GM21367 (cell line): ENCODE data around the gene ALS2.
A peak's percentile ranks its signal among the peaks of the same experiment; 100 is the strongest.
"Not testable (repeated sequence)": the region's sequence is repeated elsewhere in the genome, so short reads cannot be mapped to it uniquely, and the experiment has no call there.

Experiments used
- ATAC-seq: cut with Tn5 transposase; IDR thresholded peaks from one replicate; pipeline ENCODE4 v1.9.1; 2021; ENCODE audit not compliant: unreplicated experiment

ALS2 gene

GRCh38 chr2:201794294-201794693, 13.6 kb upstream of the ALS2 start:
- no peak for ATAC-seq

GRCh38 chr2:201793631-201794030, 12.9 kb upstream of the ALS2 start:
- no peak for ATAC-seq

GRCh38 chr2:201790989-201791388, 10.3 kb upstream of the ALS2 start:
- no peak for ATAC-seq

- no peak for ATAC-seq
Observed at GRCh38 chr2:201790291-201790690, 9.6 kb upstream of the ALS2 start.

- ATAC-seq: no peak
Observed at GRCh38 chr2:201789395-201789794, 8.7 kb upstream of the ALS2 start.

- no peak for ATAC-seq
Observed at GRCh38 chr2:201788371-201788770, 7.6 kb upstream of the ALS2 start.

GRCh38 chr2:201786471-201786870, 5.7 kb upstream of the ALS2 start:
- no peak for ATAC-seq

GRCh38 chr2:201785135-201785534, 4.4 kb upstream of the ALS2 start:
- no peak for ATAC-seq

GRCh38 chr2:201784563-201784962, 3.8 kb upstream of the ALS2 start:
- ATAC-seq: no peak

- ATAC-seq: peak; percentile 4
Observed at GRCh38 chr2:201781557-201782051, 871 bp upstream of the ALS2 start.

GRCh38 chr2:201779901-201780673, 646 bp downstream of the ALS2 start:
- ATAC-seq: no peak

- ATAC-seq: no peak
Observed at GRCh38 chr2:201777869-201778268, 2.9 kb downstream of the ALS2 start.

- ATAC-seq: no peak
Observed at GRCh38 chr2:201777043-201777442, 3.7 kb downstream of the ALS2 start.

GRCh38 chr2:201775326-201775725, 5.4 kb downstream of the ALS2 start:
- no peak for ATAC-seq

GRCh38 chr2:201774546-201774945, 6.2 kb downstream of the ALS2 start:
- ATAC-seq: no peak

- no peak for ATAC-seq
Observed at GRCh38 chr2:201773990-201774389, 6.7 kb downstream of the ALS2 start.

GRCh38 chr2:201769666-201770373, 10.9 kb downstream of the ALS2 start:
- ATAC-seq: no peak

- ATAC-seq: no peak
Observed at GRCh38 chr2:201768918-201769317, 11.8 kb downstream of the ALS2 start.

- ATAC-seq: no peak
Observed at GRCh38 chr2:201765799-201766198, 14.9 kb downstream of the ALS2 start.

- ATAC-seq: not testable (repeated sequence)
Observed at GRCh38 chr2:201764469-201764868, 16.3 kb downstream of the ALS2 start.

GRCh38 chr2:201761101-201761500, 19.6 kb downstream of the ALS2 start:
- no peak for ATAC-seq

GRCh38 chr2:201759567-201759966, 21.2 kb downstream of the ALS2 start:
- ATAC-seq: no peak
